HG02678 (cell line): ENCODE results near the gene ATG4B.
A peak's percentile ranks its signal among the peaks of the same experiment; 100 is the strongest.
"Not testable (repeated sequence)": the region's sequence is repeated elsewhere in the genome, so short reads cannot be mapped to it uniquely, and the experiment has no call there.

Experiments used
- ATAC-seq: cut with Tn5 transposase; IDR thresholded peaks from one replicate; pipeline ENCODE4 v1.9.1; 2021; ENCODE audit warnings: mild to moderate bottlenecking, moderate library complexity; ENCODE audit not compliant: unreplicated experiment

ATG4B gene

GRCh38 chr2:241637018-241637794 is at the start of gene ATG4B, which contains the start of gene THAP4:
ATG4B (plus strand) TSS chr2:241637693; CDS start chr2:241637715, 22 bp downstream.
THAP4 (minus strand) TSS chr2:241637158; CDS start chr2:241637017, 141 bp downstream.
- peak; percentile 72 for ATAC-seq

- not testable (repeated sequence) for ATAC-seq
Measured at GRCh38 chr2:241589863-241590262, 47.6 kb upstream of the ATG4B start.

- ATAC-seq: not testable (repeated sequence)
Measured at GRCh38 chr2:241590496-241591455, 46.7 kb upstream of the ATG4B start.

- ATAC-seq: no peak
Measured at GRCh38 chr2:241592126-241592845, 45.2 kb upstream of the ATG4B start.

DNA sequence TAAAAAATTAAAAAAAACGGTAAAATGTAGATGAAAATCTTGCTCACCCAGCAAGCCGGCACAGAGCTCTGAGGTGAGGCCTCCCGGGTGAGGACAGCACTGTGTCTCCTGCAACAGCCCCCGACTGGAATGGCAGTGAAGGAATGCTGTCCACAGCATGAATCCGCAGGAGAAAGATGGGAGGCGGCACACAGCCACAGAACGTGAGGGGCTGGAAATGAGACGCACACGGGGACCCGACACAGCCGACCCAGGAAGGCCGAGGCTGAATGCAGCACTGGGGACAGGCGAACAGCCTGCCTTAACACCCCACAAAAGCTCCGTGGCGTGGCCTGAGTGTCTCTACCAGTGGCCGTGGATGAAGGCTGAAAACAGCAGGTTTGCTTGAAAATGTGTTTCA is 44.2 kb upstream of the ATG4B start:
- no peak for ATAC-seq

GRCh38 chr2:241595600-241596140 is 41.8 kb upstream of the ATG4B start:
- no peak for ATAC-seq

GRCh38 chr2:241597561-241597960 is 39.9 kb upstream of the ATG4B start:
- ATAC-seq: no peak

- no peak for ATAC-seq
Measured at GRCh38 chr2:241598061-241598460, 39.4 kb upstream of the ATG4B start.

GRCh38 chr2:241598487-241598886 is 39.0 kb upstream of the ATG4B start:
- no peak for ATAC-seq

DNA sequence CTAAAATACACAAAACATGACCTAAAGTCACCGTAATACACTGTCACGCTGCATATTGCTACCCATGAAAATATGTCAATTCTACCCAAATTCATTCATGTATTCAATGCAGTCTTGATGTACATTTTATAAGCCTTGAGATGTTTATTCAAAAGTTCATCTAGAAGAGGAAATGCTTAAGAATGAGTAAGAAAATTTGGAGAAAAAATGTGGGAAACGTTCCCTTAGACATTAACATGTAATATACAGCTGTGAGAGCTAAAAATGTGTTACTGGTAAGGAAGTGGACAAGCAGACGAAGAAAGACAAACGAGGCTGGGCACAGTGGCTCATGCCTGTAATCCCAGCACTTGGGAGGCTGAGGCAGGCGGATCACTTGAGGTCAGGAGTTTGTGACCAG is 37.9 kb upstream of the ATG4B start:
- no peak for ATAC-seq

DNA sequence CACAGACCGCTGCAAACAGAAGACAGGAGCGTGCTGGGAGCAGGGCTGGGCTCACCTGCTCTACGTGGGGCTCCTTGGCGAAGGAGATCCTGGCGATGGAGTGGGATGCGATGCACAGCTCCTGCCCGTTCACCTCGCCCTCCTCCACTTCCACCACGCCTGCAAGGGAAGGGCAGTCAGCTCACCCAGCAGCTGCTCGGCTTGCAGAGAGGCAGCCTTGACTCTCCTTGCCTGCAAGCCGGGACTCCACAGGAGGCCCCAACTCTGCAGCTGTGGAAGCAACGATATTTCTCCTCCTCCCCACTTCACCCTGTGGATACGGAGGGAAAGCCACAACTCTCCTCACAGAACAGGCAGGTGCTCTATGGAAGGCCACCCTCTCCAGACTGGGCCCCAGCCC is 35.7 kb upstream of the ATG4B start:
- no peak for ATAC-seq

DNA sequence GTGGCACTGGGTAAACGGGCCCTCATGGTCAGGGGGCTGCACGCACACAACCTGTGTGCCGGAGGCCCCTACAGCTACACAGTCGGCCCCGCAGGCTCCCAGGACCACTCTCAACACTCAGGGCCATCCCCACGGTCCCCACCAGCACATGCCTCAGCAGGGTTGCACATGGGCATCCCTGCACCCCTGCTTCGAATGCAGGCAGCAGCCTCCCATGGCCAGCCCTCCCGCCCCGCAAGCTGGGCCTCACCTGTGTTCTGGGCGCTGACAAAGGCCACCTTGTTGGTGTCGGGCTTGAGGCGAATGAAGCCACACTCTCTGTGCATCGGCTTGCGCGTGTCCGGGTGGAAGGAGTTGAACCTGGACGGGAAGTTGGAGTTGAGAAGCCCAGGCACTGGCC is 34.8 kb upstream of the ATG4B start:
- no peak for ATAC-seq

DNA sequence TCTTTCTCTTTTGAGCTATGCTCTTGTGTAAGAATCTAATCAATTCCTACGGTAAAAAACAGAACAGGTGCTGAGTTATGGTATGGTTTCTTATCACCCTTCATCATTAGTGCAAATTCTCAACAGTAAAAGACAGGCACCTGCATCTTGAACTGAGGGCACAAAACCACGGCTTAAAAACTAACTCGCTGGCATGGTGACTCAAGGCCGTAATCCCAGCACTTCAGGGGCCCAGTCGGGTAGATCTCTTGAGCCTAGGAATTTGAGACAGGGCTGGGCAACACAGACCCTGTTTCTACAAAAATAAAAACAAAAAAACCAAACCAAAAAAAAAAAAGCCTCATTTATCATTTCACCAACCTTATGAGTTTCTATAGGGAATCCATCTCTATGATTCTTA is 33.8 kb upstream of the ATG4B start:
- ATAC-seq: no peak

DNA sequence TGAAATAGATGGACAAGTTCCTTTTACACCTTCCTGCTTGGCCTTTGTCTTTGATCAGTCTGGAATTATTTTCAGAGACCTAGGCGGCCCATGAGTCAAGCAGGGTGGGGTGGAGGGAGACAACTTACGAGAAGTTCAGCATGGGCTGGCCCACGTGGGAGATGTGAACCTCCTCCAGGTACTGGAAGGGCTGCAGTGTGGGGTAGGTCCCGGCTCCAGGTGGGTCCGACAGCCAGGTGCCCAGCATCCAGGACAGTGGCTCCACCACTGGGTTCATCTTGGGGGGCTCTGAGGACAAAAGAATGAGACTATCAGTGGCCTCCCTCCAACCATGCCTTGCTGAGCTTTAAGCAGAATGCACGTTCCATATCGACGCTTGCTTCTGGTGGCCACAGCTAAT is 31.3 kb upstream of the ATG4B start:
- ATAC-seq: no peak

- no peak for ATAC-seq
Measured at GRCh38 chr2:241607162-241607885, 30.2 kb upstream of the ATG4B start.

DNA sequence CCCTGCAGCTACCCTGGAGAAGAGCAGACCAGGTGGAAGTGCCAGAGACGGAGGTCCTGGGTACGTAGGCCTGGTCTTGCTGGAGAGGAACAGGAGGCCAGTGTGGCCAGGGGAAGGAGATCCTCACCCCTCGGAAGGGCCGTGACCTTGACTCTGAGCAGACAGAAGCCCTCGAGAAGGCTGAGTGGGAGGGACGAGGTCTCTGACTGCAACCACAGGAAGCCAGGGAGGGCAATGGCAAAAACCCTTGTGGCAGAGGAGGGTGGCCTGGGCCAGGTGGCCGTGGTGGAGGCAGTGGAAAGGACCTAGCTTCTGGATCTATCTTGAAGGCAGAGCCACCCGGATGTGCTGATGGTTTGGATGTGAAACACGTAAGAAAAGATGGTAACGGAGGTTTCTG is 28.6 kb upstream of the ATG4B start:
- ATAC-seq: no peak

GRCh38 chr2:241609859-241610793 is 27.4 kb upstream of the ATG4B start:
- ATAC-seq: peak; percentile 97

- ATAC-seq: no peak
Measured at GRCh38 chr2:241611062-241611461, 26.4 kb upstream of the ATG4B start.
